HUDEP-2 (cell line): Measurements from ENCODE around the gene RCL1.
"Not testable (repeated sequence)": the region's sequence is repeated elsewhere in the genome, so short reads cannot be mapped to it uniquely, and the experiment has no call there.

Experiments used
- DNase-seq, 76 experiments: peaks; one replicate each; lab custom pipeline; 2025; ENCODE audit not compliant: unreplicated experiment in 76 of 76; lab: John Stamatoyannopoulos, UW

RCL1 gene

GRCh38 chr9:4864698-4865097 lies 72.0 kb downstream of the RCL1 start:
- DNase-seq = no peak

DNA sequence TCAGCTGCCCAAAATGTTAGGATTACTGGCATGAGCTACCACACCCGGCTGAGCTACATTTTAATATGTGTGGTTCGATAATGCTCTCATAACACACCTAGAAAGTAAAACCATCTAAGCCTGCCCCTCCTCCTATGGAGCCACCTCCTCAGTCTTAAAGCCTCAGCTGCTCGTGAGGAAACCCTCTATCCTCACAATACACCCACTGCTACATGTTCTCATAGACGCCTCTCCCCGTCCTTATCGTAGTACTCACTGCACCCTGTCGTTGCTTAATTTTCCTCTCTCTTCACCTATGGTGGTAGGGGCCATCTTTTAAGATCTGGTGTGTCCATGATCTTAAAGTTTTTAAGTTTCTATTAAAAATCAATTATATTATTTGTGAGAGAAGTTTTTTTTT lies 72.9 kb downstream of the RCL1 start:
- DNase-seq = peak in 65 of 76 experiments; percentile 9 to 89 (median 53)

- DNase-seq = peak in 33 of 76 experiments; percentile 6 to 60 (median 30)
Measured at GRCh38 chr9:4866239-4866969, 73.7 kb downstream of the RCL1 start.

GRCh38 chr9:4873066-4873465 lies 80.3 kb downstream of the RCL1 start:
- DNase-seq = no peak

- no peak for DNase-seq
Measured at GRCh38 chr9:4875559-4875958, 82.8 kb downstream of the RCL1 start.

DNA sequence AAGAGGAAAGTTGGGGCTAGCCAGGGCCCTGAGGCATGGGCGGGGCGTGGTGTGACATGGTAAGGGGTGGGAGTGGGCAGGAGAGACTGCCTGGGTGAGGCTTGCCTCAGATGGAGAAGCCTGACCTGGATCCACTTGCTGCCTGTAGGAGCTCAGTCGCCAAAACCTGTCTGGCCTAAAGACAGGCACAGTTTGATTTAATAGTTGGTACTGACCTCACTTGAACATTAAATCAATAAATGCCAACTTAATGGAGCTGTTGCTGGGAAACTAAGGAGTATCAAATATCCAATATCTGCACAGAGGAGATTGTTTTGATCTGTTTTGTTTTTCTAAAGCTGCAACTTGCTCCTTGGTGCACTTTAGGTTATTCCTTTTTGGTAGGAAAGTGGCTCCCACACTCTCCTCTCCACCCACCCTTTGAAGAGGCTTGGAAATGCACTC lies 86.4 kb downstream of the RCL1 start:
- no peak for DNase-seq

- no peak for DNase-seq
Measured at GRCh38 chr9:4883326-4883873, 90.7 kb downstream of the RCL1 start.

DNA sequence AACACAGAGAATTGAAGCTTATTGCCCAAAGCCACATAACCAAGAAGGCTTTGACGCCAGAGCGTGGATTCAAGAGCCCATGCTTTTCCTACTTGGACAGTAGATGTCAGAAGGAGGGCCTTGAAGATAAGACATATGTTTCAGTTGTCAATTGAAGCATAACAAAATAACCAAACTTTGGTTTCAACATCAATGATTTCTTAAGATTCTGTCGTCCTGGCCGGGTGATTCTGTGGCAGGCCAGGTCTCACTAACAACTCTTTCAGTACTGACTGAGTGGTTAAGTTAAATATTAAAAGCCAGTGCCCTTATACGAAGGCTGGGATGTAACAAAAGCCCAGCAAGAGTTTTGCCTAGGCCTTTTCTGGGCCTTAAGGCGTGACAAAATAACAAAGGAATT lies 94.0 kb downstream of the RCL1 start:
- DNase-seq = no peak

GRCh38 chr9:4887556-4887955 lies 94.8 kb downstream of the RCL1 start:
- no peak for DNase-seq

GRCh38 chr9:4890242-4890641 lies 97.5 kb downstream of the RCL1 start:
- DNase-seq = no peak

- no peak for DNase-seq
Measured at GRCh38 chr9:4890929-4891328, 98.2 kb downstream of the RCL1 start.

GRCh38 chr9:4891674-4892073 lies 98.9 kb downstream of the RCL1 start:
- no peak for DNase-seq

DNA sequence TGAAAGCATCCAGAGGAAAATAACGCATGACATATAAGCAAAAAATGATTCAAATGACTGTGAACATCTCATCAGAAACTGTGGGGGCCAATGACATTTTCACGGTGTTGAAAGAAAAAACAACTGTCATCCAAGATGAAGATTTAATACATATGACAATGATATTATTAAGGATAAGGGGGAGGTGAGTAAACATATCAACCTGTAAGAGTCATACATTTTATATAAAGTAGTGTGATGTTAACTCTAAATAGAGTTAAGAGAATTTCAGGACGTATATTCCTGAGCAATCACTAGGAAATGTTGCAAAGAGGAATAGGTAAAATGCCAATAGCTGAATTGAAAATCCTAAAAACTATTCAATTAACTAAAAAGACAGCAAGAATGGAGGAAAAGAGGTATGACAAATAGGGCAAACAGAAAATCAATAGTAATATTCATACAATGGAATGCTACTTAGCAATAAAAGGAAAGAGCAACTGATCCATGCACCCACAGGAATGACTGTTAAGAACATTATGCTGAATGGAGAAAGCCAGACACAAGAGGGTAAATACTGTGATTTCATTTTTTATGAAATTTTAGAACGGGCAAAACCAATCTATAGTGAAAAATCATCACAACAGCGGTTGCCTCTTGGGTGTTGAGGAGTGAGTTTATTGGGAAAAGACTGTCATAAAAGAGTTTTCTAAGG lies 99.9 kb downstream of the RCL1 start:
- no peak for DNase-seq

DNA sequence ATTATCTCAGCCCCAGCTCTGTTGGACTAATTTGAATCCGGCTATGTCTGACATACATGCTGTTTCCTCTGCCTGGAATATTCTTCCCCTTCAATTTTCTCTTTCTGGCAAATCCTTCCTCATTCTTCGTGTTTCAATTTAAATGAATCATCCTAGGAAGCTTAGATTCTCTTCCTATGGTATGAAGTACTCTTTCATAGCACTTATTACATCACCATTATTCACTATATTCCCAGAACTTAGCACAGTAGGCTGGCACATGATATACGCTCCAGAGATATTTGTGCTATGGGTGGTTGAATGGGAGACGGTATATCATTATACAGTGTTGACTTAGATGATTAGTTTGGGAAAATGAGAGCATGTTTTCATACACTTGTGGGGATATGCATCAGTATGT lies 101.3 kb downstream of the RCL1 start:
- no peak for DNase-seq

DNA sequence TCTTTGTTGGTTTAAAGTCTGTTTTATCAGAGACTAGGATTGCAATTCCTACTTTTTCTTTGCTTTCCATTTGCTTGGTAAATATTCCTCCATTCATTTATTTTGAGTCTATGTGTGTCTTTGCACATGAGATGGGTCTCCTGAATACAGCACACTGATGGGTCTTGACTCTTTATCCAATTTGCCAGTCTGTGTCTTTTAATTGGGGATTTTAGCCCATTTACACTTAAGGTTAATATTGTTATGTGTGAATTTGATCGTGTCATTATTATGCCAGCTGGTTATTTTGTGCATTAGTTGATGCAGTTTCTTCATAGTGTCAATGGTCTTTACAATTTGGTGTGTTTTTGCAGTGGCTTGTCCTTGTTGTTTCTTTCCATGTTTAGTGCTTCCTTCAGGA lies 107.1 kb downstream of the RCL1 start:
- DNase-seq = not testable (repeated sequence)

GRCh38 chr9:4901401-4902134 lies 108.8 kb downstream of the RCL1 start:
- not testable (repeated sequence) for DNase-seq

GRCh38 chr9:4902135-4902475 lies 109.4 kb downstream of the RCL1 start:
- DNase-seq = no peak

GRCh38 chr9:4904322-4905134 lies 111.8 kb downstream of the RCL1 start:
- no peak for DNase-seq

- no peak for DNase-seq
Measured at GRCh38 chr9:4905135-4905490, 112.4 kb downstream of the RCL1 start.
